ENCODE measurements around the gene ODAD3. TPM values are rescaled to one million over a fixed set of nuclear protein-coding genes. Genes with fewer than 3 reads are reported as not detected.
"Not testable (repeated sequence)": the region's sequence is repeated elsewhere in the genome, so short reads cannot be mapped to it uniquely, and the experiment has no call there.

The ODAD3 gene
- total RNA-seq, 4 donors from 2014 or later, result 0.44 to 1.1 (median 0.94) TPM; not detected in 1

- no peak within 1 kb of the TSS for H3K4me3 ChIP-seq (ENCODE audit: low read depth, poor library complexity, severe bottlenecking)
- 5 to 13% methylated on average over 37 to 65 of the region's 72 CpGs for WGBS, 2 donors
- peak in 1 of 2 donors; percentile 86 for DNase-seq (ENCODE audit: low spot score in 2 of 2)
- TF ChIP-seq POLR2A (IDR thresholded peaks at IDR 0.05), result no peak
- intact Hi-C loops (cut with DNase I; ENCODE audit: low total_unique reads), result no loop called here
These were observed 16.1 kb downstream of the ODAD3 start, which contains the start of gene RGL3 for GRCh38 chr19:11418549-11419506. Gene RGL3, minus strand, starts transcription at chr19:11419314. Its CDS starts 36 bp downstream, at chr19:11419278.

GRCh38 chr19:11418094-11418548 is 16.8 kb downstream of the ODAD3 start:
- TF ChIP-seq CTCF (IDR thresholded peaks at IDR 0.05), result no peak
- TF ChIP-seq POLR2A (IDR thresholded peaks at IDR 0.05), result no peak
- no peak for DNase-seq (ENCODE audit: low spot score in 2 of 2)
- no peak overlapping the region for H3K4me3 ChIP-seq (ENCODE audit: low read depth, poor library complexity, severe bottlenecking)
- WGBS, 2 donors, result 14 to 15% methylated on average over 15 to 16 of the region's 16 CpGs
- intact Hi-C loops (cut with DNase I; ENCODE audit: low total_unique reads), result no loop called here

- DNase-seq (ENCODE audit: low spot score in 2 of 2), result no peak
- no peak for TF ChIP-seq POLR2A (IDR thresholded peaks at IDR 0.05)
- no peak for TF ChIP-seq CTCF (IDR thresholded peaks at IDR 0.05)
- intact Hi-C loops (cut with DNase I; ENCODE audit: low total_unique reads), result no loop called here
These were observed 18.4 kb downstream of the ODAD3 start for GRCh38 chr19:11416346-11417052.

GRCh38 chr19:11414544-11414943 is 20.4 kb downstream of the ODAD3 start:
- 53 to 67% methylated on average over 2 of the region's 2 CpGs for WGBS, 2 donors
- intact Hi-C loops (cut with DNase I; ENCODE audit: low total_unique reads), result no loop called here
- no peak overlapping the region for H3K4me3 ChIP-seq (ENCODE audit: low read depth, poor library complexity, severe bottlenecking)
- no peak for DNase-seq (ENCODE audit: low spot score in 2 of 2)
- no peak for TF ChIP-seq CTCF (IDR thresholded peaks at IDR 0.05)
- TF ChIP-seq POLR2A (IDR thresholded peaks at IDR 0.05), result no peak

More at GRCh38 chr19:11416346-11417052, 18.4 kb downstream of the ODAD3 start:
- no peak overlapping the region for H3K4me3 ChIP-seq (ENCODE audit: low read depth, poor library complexity, severe bottlenecking)
- 93 to 94% methylated on average over 17 of the region's 17 CpGs for WGBS, 2 donors

GRCh38 chr19:11410682-11411081 is 24.2 kb downstream of the ODAD3 start:
- no peak for DNase-seq (ENCODE audit: low spot score in 2 of 2)
- intact Hi-C loops (cut with DNase I; ENCODE audit: low total_unique reads), result no loop called here
- 63 to 70% methylated on average over 8 of the region's 8 CpGs for WGBS, 2 donors
- no peak for TF ChIP-seq CTCF (IDR thresholded peaks at IDR 0.05)
- no peak overlapping the region for H3K4me3 ChIP-seq (ENCODE audit: low read depth, poor library complexity, severe bottlenecking)

- no peak for DNase-seq (ENCODE audit: low spot score in 2 of 2)
- TF ChIP-seq POLR2A (IDR thresholded peaks at IDR 0.05), result no peak
- no peak for TF ChIP-seq CTCF (IDR thresholded peaks at IDR 0.05)
- H3K4me3 ChIP-seq (ENCODE audit: low read depth, poor library complexity, severe bottlenecking), result no peak overlapping the region
- 84 to 85% methylated on average over 4 of the region's 4 CpGs for WGBS, 2 donors
- intact Hi-C loops (cut with DNase I; ENCODE audit: low total_unique reads), result no loop called here
These were observed 26.3 kb downstream of the ODAD3 start for GRCh38 chr19:11408591-11408990.

- DNase-seq (ENCODE audit: low spot score in 2 of 2); H3K4me3 ChIP-seq (ENCODE audit: low read depth, poor library complexity, severe bottlenecking); intact Hi-C loops (cut with DNase I; ENCODE audit: low total_unique reads): not testable (repeated sequence)
- WGBS, 2 donors, result 84 to 90% methylated on average over 12 of the region's 12 CpGs
These were observed 28.2 kb downstream of the ODAD3 start for GRCh38 chr19:11406703-11407236.

All from lower leg skin (tissue), 4 donors.